ENCODE data around the gene CSMD2. TPM values are rescaled to one million over a fixed set of nuclear protein-coding genes. Genes with fewer than 3 reads are reported as not detected.

The CSMD2 gene
- total RNA-seq, 2 donors from 2014 or later: 0.62 to 2.8 TPM

GRCh38 chr1:33507661-33508060 is 657.4 kb downstream of the CSMD2 start:
- peaks cover 15% of the 10 kb centered on the region for H3K9me3 Mint-ChIP-seq
- peaks cover 3% of the 10 kb centered on the region for H3K27me3 Mint-ChIP-seq (ENCODE audit: insufficient read depth)
- Histone ChIP-seq H3K27me3 (ENCODE audit: control insufficient read depth, insufficient read depth, low read length, poor library complexity, severe bottlenecking) (no peaks in the 10 kb centered on the region), H3K4me1 (ENCODE audit: control insufficient read depth, insufficient read depth, low read length) (no peaks in the 10 kb centered on the region), H3K9me3 (ENCODE audit: control insufficient read depth, low read length) (peaks cover 8% of the 10 kb centered on the region), H3K36me3 (ENCODE audit: control insufficient read depth, insufficient read depth, low read length) (no peaks in the 10 kb centered on the region), H3K9ac (ENCODE audit: extremely low read depth, low read length, poor library complexity, severe bottlenecking) (no peak overlapping the region), H3K27ac (ENCODE audit: low read depth, low read length) (no peak overlapping the region), H3K4me3 (ENCODE audit: low read length) (no peak overlapping the region)
- no peak for TF ChIP-seq CTCF (conservative IDR thresholded peaks at IDR 0.05)
- no peaks in the 10 kb centered on the region for H3K36me3 Mint-ChIP-seq (ENCODE audit: low read depth)
- 95 to 100% methylated on average over 3 of the region's 3 CpGs for WGBS, 2 experiments (ENCODE audit: insufficient coverage in 1 of 2, insufficient read length in 1 of 2)
- DNase-seq: no peak
- H3K4me1 Mint-ChIP-seq: no peaks in the 10 kb centered on the region
- H3K4me3 Mint-ChIP-seq: no peak overlapping the region
- no peak overlapping the region for H3K27ac Mint-ChIP-seq

GRCh38 chr1:33503506-33503905 is 661.5 kb downstream of the CSMD2 start:
- Mint-ChIP-seq H3K36me3 (ENCODE audit: low read depth) (no peaks in the 10 kb centered on the region), H3K4me3 (no peak overlapping the region), H3K4me1 (no peaks in the 10 kb centered on the region), H3K9me3 (peaks cover 7% of the 10 kb centered on the region), H3K27me3 (ENCODE audit: insufficient read depth) (no peaks in the 10 kb centered on the region), H3K27ac (no peak overlapping the region)
- Histone ChIP-seq H3K9ac (ENCODE audit: extremely low read depth, low read length, poor library complexity, severe bottlenecking) (no peak overlapping the region), H3K4me3 (ENCODE audit: low read length) (no peak overlapping the region), H3K27ac (ENCODE audit: low read depth, low read length) (no peak overlapping the region), H3K36me3 (ENCODE audit: control insufficient read depth, insufficient read depth, low read length) (no peaks in the 10 kb centered on the region), H3K27me3 (ENCODE audit: control insufficient read depth, insufficient read depth, low read length, poor library complexity, severe bottlenecking) (no peaks in the 10 kb centered on the region), H3K4me1 (ENCODE audit: control insufficient read depth, insufficient read depth, low read length) (no peaks in the 10 kb centered on the region), H3K9me3 (ENCODE audit: control insufficient read depth, low read length) (peaks cover 8% of the 10 kb centered on the region)
- WGBS, 2 experiments (ENCODE audit: insufficient coverage in 1 of 2, insufficient read length in 1 of 2): 79% methylated on average over 1 of the region's 1 CpG; no CpG with 5 or more reads in 1 of the 2 experiments
- TF ChIP-seq CTCF (conservative IDR thresholded peaks at IDR 0.05): no peak
- no peak for DNase-seq

- Histone ChIP-seq H3K9me3 (ENCODE audit: control insufficient read depth, low read length) (peaks cover 5% of the 10 kb centered on the region), H3K36me3 (ENCODE audit: control insufficient read depth, insufficient read depth, low read length) (no peaks in the 10 kb centered on the region), H3K4me3 (ENCODE audit: low read length) (no peak overlapping the region), H3K9ac (ENCODE audit: extremely low read depth, low read length, poor library complexity, severe bottlenecking) (no peak overlapping the region), H3K27me3 (ENCODE audit: control insufficient read depth, insufficient read depth, low read length, poor library complexity, severe bottlenecking) (no peaks in the 10 kb centered on the region), H3K27ac (ENCODE audit: low read depth, low read length) (no peak overlapping the region), H3K4me1 (ENCODE audit: control insufficient read depth, insufficient read depth, low read length) (no peaks in the 10 kb centered on the region)
- no peaks in the 10 kb centered on the region for H3K27me3 Mint-ChIP-seq (ENCODE audit: insufficient read depth)
- no peak for TF ChIP-seq CTCF (conservative IDR thresholded peaks at IDR 0.05)
- WGBS, 2 experiments (ENCODE audit: insufficient coverage in 1 of 2, insufficient read length in 1 of 2): 88 to 91% methylated on average over 4 of the region's 5 CpGs
- H3K9me3 Mint-ChIP-seq: peaks cover 7% of the 10 kb centered on the region
- no peaks in the 10 kb centered on the region for H3K4me1 Mint-ChIP-seq
- H3K27ac Mint-ChIP-seq: no peak overlapping the region
- H3K36me3 Mint-ChIP-seq (ENCODE audit: low read depth): peaks cover 5% of the 10 kb centered on the region
- DNase-seq: no peak
- no peak overlapping the region for H3K4me3 Mint-ChIP-seq
Observed at GRCh38 chr1:33502726-33503125, 662.3 kb downstream of the CSMD2 start.
